GM12872 (cell line): Measurements from ENCODE around the gene PPIE.

ENCODE experiments used
- CTCF ChIP-seq: IDR thresholded peaks from 3 replicates; pipeline ENCODE4 v1.5.1; 2011; ENCODE audit warnings: low read depth, mild to moderate bottlenecking, low read length, moderate library complexity; ENCODE audit not compliant: insufficient read depth

PPIE gene

GRCh38 chr1:39738622-39739366 is at the start of gene PPIE:
Gene PPIE, plus strand, starts transcription at chr1:39738882. Its CDS starts 19 bp downstream, at chr1:39738901.
- no peak for TF ChIP-seq CTCF

DNA sequence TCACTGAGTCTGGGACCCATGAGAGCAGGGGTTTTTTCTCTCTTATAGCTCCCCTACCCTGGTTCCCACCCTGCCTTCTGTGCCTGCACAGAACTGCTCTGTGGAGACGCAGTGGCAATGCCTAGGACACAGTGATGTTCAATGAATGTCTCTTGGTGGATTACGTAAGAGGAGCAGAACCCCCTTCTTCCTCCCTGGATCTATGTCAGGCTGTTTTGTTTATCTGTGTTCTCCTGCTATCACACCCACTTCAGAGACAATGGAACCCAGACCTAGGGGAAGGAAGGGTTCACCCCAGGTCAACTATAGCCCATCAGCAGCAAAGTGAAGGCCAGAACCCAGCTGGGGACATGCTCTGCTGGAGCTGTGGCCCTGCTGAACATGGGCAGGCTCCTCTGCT is 49.5 kb upstream of the PPIE start:
- TF ChIP-seq CTCF: no peak

DNA sequence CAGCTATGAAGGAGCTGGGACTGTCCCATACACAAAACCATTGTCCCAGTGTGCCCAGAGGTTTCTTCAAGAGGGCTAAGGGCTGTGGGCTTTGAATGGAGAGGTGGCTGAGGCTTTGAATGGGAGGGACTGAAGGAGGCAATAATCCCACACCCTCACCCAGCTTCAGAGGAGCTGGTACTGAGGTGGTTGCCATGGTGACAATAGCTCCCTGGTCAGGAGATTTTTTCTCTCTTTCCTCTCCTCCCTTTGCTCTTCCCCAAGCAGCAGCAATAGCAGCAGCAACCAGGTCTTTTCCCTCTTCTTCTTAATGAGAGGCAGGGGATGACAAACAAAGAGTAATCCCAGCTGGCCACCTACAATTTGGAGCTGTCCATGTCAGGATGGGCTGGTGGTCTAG is 49.0 kb upstream of the PPIE start:
- TF ChIP-seq CTCF: no peak

GRCh38 chr1:39690225-39690624 is 48.5 kb upstream of the PPIE start:
- TF ChIP-seq CTCF: no peak

DNA sequence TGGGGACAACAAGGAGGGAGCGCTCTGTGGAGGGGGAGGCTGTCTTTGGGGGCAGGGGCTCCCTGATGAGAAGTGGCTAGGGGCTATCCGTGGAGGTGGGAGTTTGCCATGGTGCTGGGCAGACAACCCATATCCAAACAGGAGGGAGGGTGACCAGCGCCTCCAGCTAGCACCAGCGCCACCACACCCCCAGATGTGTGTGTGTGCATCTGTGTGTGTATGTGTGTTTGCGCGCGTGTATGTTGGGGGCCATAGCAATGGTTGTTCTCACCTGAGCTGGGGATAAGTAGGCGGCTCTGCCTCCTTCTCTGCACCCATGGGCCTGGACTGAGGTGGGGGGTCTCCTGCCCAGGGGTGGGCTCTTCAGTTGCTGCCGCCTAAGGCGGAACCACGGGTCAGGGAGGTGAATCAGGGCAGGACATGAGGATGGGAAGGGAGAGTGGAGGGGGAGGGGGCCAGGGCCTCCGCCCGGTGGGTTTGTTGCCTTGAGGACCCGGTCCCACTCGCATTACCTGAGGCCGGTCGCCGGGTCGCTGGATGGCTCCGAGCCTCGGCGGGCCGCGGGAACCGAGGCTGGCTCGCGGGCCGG is 47.8 kb upstream of the PPIE start:
- no peak for TF ChIP-seq CTCF

DNA sequence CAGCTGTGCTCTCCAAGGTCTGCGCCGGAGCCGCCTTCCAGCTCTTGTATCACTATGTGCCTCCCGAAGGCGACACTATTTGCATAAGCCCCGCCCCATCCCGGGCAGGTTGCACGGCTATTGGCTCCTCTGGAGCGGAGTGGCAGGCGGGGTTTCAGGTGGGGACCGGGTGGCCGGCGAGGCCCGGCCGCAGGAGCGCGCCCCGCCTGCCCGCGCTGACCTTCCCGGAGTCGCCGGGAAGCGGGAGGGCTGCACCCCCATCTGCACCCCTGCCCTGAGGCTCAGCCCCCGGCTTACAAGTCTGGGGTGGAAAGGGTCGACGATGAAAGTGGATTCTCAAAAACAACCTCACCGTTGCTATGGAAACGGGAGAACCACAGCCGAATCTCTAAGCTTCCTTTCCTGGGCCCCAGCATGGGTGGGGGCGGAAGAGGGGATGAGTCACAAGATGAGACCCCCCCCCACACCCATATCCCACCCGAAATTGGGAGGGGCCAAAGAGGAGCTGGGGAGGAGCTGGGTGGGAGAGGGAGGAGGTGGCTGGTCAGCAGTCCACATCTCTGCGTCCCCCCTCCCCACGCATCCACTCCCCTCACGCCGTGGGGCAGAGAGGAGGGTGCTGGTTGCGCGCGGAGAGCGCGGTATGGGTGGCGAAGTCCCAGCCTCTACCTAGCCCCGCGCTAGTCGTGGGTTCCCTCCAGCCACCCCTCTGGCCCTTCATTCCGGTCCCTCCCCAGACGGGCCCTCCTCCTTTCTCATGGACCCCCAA is 47.1 kb upstream of the PPIE start, which contains the start of gene HPCAL4:
TSS of gene HPCAL4 (minus strand) at position 51 of the 769 bp plus-strand sequence. CDS start 6,830 bp downstream, outside the sequence.
- no peak for TF ChIP-seq CTCF
